Hematopoietic multipotent progenitor cell (in vitro differentiated cells): ENCODE results near the gene SLC16A5. TPM values are rescaled to one million over a fixed set of nuclear protein-coding genes. Genes with fewer than 3 reads are reported as not detected.

Experiments
- DNase-seq, 3 donors: peaks; one replicate each; pipeline ENCODE4 v3.0.0-alpha.2; 2011 to 2015; ENCODE audit warnings: low read depth in 2 of 3, low spot score in 2 of 3
- small RNA-seq: library from RNA; depleted of rRNA; stranded (forward); fragments of <200 nt; gene quantifications from one replicate; pipeline ENCODE3, GENCODE V24; 2012
- total RNA-seq: library from RNA; depleted of rRNA; stranded (reverse); fragments of >200 nt; gene quantifications from one replicate; pipeline ENCODE4 v1.2.3, GENCODE V29; 2012

SLC16A5 gene
- total RNA-seq, 1 donor = 47.4 TPM

- no peak for DNase-seq
Measured at GRCh38 chr17:75155191-75155601, 67.4 kb downstream of the SLC16A5 start.

Small RNA genes lying within 50 kb of the gene (small RNA-seq; reads per million reads assigned to genes)
- gene AC111186.1 (not detected), gene RF00019 (not detected), gene RN7SL573P (not detected)

Other genes starting within 250 kb of the SLC16A5 start
- 0.27 TPM for gene GRIN2C, start 228.1 kb upstream of the SLC16A5 start, total RNA-seq
- 8.9 TPM for gene FDXR, start 215.0 kb upstream of the SLC16A5 start, total RNA-seq
- not detected for gene FADS6, start 194.3 kb upstream of the SLC16A5 start, total RNA-seq
- gene USH1G, start 164.7 kb upstream of the SLC16A5 start, total RNA-seq = under 0.01 TPM
- gene OTOP2, start 163.7 kb upstream of the SLC16A5 start, total RNA-seq = not detected
- gene OTOP3, start 152.1 kb upstream of the SLC16A5 start, total RNA-seq = not detected
- 1.1 TPM for gene HID1, start 115.2 kb upstream of the SLC16A5 start, total RNA-seq
- 2.2 TPM for gene CDR2L, start 100.3 kb upstream of the SLC16A5 start, total RNA-seq
- gene MRPL58, start 75.3 kb upstream of the SLC16A5 start, total RNA-seq = 16.7 TPM
- 73.5 TPM for gene ATP5PD, start 41.0 kb upstream of the SLC16A5 start, total RNA-seq
- gene KCTD2, start 40.7 kb upstream of the SLC16A5 start, total RNA-seq = 18.6 TPM
- gene ARMC7, start 22.0 kb downstream of the SLC16A5 start, total RNA-seq = 10.8 TPM
- gene NT5C, start 43.8 kb downstream of the SLC16A5 start, total RNA-seq = 87.5 TPM
- gene JPT1, start 66.6 kb downstream of the SLC16A5 start, total RNA-seq = 30.2 TPM
- 50.9 TPM for gene SUMO2, start 95.0 kb downstream of the SLC16A5 start, total RNA-seq
- gene NUP85, start 117.7 kb downstream of the SLC16A5 start, total RNA-seq = 35.8 TPM
- gene GGA3, start 173.7 kb downstream of the SLC16A5 start, total RNA-seq = 31.0 TPM
- 38.2 TPM for gene MRPS7, start 173.9 kb downstream of the SLC16A5 start, total RNA-seq
- gene MIF4GD, start 183.3 kb downstream of the SLC16A5 start, total RNA-seq = 53.1 TPM
- 28.8 TPM for gene SLC25A19, start 201.5 kb downstream of the SLC16A5 start, total RNA-seq